ENCODE results near the gene TCF7. TPM values are rescaled to one million over a fixed set of nuclear protein-coding genes. Genes with fewer than 3 reads are reported as not detected.

TCF7 gene
- total RNA-seq, 1 experiment from 2014 or later = 11.1 TPM

- in situ Hi-C loops (cut with HindIII; ENCODE audit: low sequenced_read_pairs) = loop anchor here (5.0 kb wide), 1 partner anchor 81 kb away; no protein-coding TSS in a partner anchor
- DNase-seq (ENCODE audit: low spot score) = no peak
These were observed 38.8 kb downstream of the TCF7 start for GRCh38 chr5:134153241-134153640.

- in situ Hi-C loops (cut with HindIII; ENCODE audit: low sequenced_read_pairs) = loop anchor here (5.0 kb wide), 1 partner anchor 81 kb away; no protein-coding TSS in a partner anchor
These were observed 39.2 kb downstream of the TCF7 start for GRCh38 chr5:134153657-134154056.

GRCh38 chr5:134161513-134162395 is 47.3 kb downstream of the TCF7 start:
- no peak for DNase-seq (ENCODE audit: low spot score)
- in situ Hi-C loops (cut with HindIII; ENCODE audit: low sequenced_read_pairs) = no loop called here

More at GRCh38 chr5:134153657-134154056, 39.2 kb downstream of the TCF7 start:
- no peak for DNase-seq (ENCODE audit: low spot score)

- no peak for DNase-seq (ENCODE audit: low spot score)
- in situ Hi-C loops (cut with HindIII; ENCODE audit: low sequenced_read_pairs) = no loop called here
These were observed 48.1 kb downstream of the TCF7 start for GRCh38 chr5:134162592-134162991.

GRCh38 chr5:134171972-134172371 is 57.5 kb downstream of the TCF7 start:
- in situ Hi-C loops (cut with HindIII; ENCODE audit: low sequenced_read_pairs) = no loop called here
- no peak for DNase-seq (ENCODE audit: low spot score)

- in situ Hi-C loops (cut with HindIII; ENCODE audit: low sequenced_read_pairs) = no loop called here
- no peak for DNase-seq (ENCODE audit: low spot score)
These were observed 60.7 kb downstream of the TCF7 start for GRCh38 chr5:134174841-134175839.

GRCh38 chr5:134175921-134176510 is 61.5 kb downstream of the TCF7 start:
- in situ Hi-C loops (cut with HindIII; ENCODE audit: low sequenced_read_pairs) = no loop called here
- no peak for DNase-seq (ENCODE audit: low spot score)

GRCh38 chr5:134176511-134177368 is 62.3 kb downstream of the TCF7 start, which contains the start of gene SKP1:
Gene SKP1 (minus strand): TSS chr5:134176950. CDS start chr5:134174022, 2,928 bp downstream.
- in situ Hi-C loops (cut with HindIII; ENCODE audit: low sequenced_read_pairs) = no loop called here
- peak; percentile 81 for DNase-seq (ENCODE audit: low spot score)

- DNase-seq (ENCODE audit: low spot score) = no peak
- in situ Hi-C loops (cut with HindIII; ENCODE audit: low sequenced_read_pairs) = no loop called here
These were observed 63.1 kb downstream of the TCF7 start for GRCh38 chr5:134177369-134178095.

GRCh38 chr5:134178096-134178419 is 63.6 kb downstream of the TCF7 start:
- in situ Hi-C loops (cut with HindIII; ENCODE audit: low sequenced_read_pairs) = no loop called here

GRCh38 chr5:134183481-134183880 is 69.0 kb downstream of the TCF7 start:
- in situ Hi-C loops (cut with HindIII; ENCODE audit: low sequenced_read_pairs) = no loop called here
- DNase-seq (ENCODE audit: low spot score) = no peak

More at GRCh38 chr5:134178096-134178419, 63.6 kb downstream of the TCF7 start:
- DNase-seq (ENCODE audit: low spot score) = no peak

GRCh38 chr5:134184155-134185135 is 70.0 kb downstream of the TCF7 start:
- in situ Hi-C loops (cut with HindIII; ENCODE audit: low sequenced_read_pairs) = no loop called here

GRCh38 chr5:134188092-134188491 is 73.6 kb downstream of the TCF7 start:
- DNase-seq (ENCODE audit: low spot score) = no peak
- in situ Hi-C loops (cut with HindIII; ENCODE audit: low sequenced_read_pairs) = no loop called here

More at GRCh38 chr5:134184155-134185135, 70.0 kb downstream of the TCF7 start:
- DNase-seq (ENCODE audit: low spot score) = peak; percentile 75

- in situ Hi-C loops (cut with HindIII; ENCODE audit: low sequenced_read_pairs) = no loop called here
These were observed 74.5 kb downstream of the TCF7 start for GRCh38 chr5:134189031-134189430.

GRCh38 chr5:134195666-134196065 is 81.2 kb downstream of the TCF7 start:
- in situ Hi-C loops (cut with HindIII; ENCODE audit: low sequenced_read_pairs) = no loop called here
- DNase-seq (ENCODE audit: low spot score) = no peak

More at GRCh38 chr5:134189031-134189430, 74.5 kb downstream of the TCF7 start:
- DNase-seq (ENCODE audit: low spot score) = no peak

Measured in G401 (cell line).